ENCODE results near the gene ERGIC1. TPM values are rescaled to one million over a fixed set of nuclear protein-coding genes. Genes with fewer than 3 reads are reported as not detected.

ERGIC1 gene
- total and polyA plus RNA-seq, 2 of the 8 experiments (the other 6 are each of a cell fraction or from before 2014, with no cell fraction given) = 95.3 to 106 TPM

DNA sequence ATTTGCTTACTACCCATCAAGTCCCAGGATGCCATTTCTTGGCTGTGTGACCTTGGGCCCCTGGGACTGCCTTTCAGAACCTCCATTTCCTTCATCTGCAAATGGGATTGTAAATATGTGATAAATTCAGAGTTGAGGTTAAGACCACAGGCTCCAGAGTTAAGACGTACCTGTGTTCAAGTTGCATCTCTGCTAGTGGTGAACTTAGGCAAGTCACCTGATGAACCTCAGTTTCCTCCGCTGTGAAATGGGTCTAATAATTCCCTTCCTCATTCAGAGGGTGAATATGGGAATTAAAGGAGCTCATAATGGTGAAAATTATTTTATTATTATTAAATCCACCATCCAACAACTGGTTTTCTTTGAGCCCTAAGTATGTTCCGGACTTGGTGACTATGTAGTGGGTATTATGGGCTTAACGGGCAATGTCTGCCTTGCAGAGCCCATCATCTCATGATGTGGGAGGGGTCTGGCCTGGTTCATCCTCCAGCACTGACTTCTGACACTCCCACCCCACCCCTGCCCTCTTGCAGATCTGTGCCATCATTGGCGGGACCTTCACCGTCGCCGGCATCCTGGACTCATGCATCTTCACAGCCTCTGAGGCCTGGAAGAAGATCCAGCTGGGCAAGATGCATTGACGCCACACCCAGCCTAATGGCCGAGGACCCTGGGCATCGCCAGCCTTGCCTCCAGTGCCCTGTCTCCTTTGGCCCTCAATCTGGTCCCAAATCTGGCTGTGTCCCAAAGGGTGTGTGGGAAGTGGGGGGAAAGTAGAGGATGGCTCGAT, 116.3 kb downstream of the ERGIC1 start:
- H3K4ac ChIP-seq (replicated peaks; ENCODE audit: insufficient read length, low read depth, low read length) = no peak overlapping the region
- no peak for FAIRE-seq
- TF ChIP-seq, protein P1, sequence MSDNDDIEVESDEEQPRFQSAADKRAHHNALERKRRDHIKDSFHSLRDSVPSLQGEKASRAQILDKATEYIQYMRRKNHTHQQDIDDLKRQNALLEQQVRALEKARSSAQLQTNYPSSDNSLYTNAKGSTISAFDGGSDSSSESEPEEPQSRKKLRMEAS (IDR thresholded peaks at IDR 0.05) = no peak
- no peak for TF ChIP-seq CREB1 (IDR thresholded peaks at IDR 0.05)
- no peak for TF ChIP-seq POLR2A (IDR thresholded peaks at IDR 0.05; ENCODE audit: control extremely low read depth in 1 of 2, low read depth in 2 of 2, low read length in 2 of 2)
- no peak for TF ChIP-seq POU5F1 (IDR thresholded peaks at IDR 0.05; ENCODE audit: low read depth, low read length)
- no peak for TF ChIP-seq SP4 (IDR thresholded peaks at IDR 0.05; ENCODE audit: low read length)
- no peak for TF ChIP-seq YY1 (IDR thresholded peaks at IDR 0.05; ENCODE audit: low read depth, low read length)
- no peak for TF ChIP-seq HDAC6 (IDR thresholded peaks at IDR 0.05; ENCODE audit: low read depth, low read length)
- no peak for TF ChIP-seq GABPA (IDR thresholded peaks at IDR 0.05; ENCODE audit: borderline replicate concordance, insufficient read depth, low read length)
- no peak for TF ChIP-seq ASH2L (IDR thresholded peaks at IDR 0.05; ENCODE audit: low read length)

More for the DNA sequence above, 116.3 kb downstream of the ERGIC1 start:
- Histone ChIP-seq H3K23ac (ENCODE audit: insufficient read length) (no peak overlapping the region), H3K36me3 (ENCODE audit: control insufficient read depth in 2 of 4, insufficient read depth in 4 of 4, low read length in 3 of 4) (peaks cover 0 to 12% (median 2%) of the 10 kb centered on the region in 4 experiments; a peak in 3 of 8 replicates), H3K9ac (replicated peaks in 1 of 4; ENCODE audit: extremely low read depth in 1 of 4, low read depth in 3 of 4, low read length in 3 of 4) (no peak overlapping the region), H4K91ac (replicated peaks; ENCODE audit: insufficient read length, low read length) (no peak overlapping the region), H3K18ac (ENCODE audit: extremely low read depth, low read length) (no peak overlapping the region), H3K79me1 (ENCODE audit: low read depth, low read length) (no peaks in the 10 kb centered on the region), H2BK120ac (replicated peaks; ENCODE audit: low read depth, low read length) (no peak overlapping the region), H2AFZ (ENCODE audit: low read length) (no peak overlapping the region), H3K4me2 (ENCODE audit: insufficient read depth in 1 of 2, low read depth in 2 of 2, low read length in 2 of 2) (no peak overlapping the region), H2BK12ac (ENCODE audit: low read depth, low read length) (no peak overlapping the region), H3K79me2 (ENCODE audit: control insufficient read depth in 1 of 2, insufficient read depth in 2 of 2, low read length in 2 of 2) (no peaks in the 10 kb centered on the region), H2BK5ac (ENCODE audit: low read depth, low read length) (no peak overlapping the region), H3K23me2 (ENCODE audit: low read depth, low read length) (no peaks in the 10 kb centered on the region), H3K14ac (ENCODE audit: insufficient read length) (no peak overlapping the region), H4K5ac (ENCODE audit: insufficient read length, low read depth, low read length) (no peak overlapping the region), H4K20me1 (replicated peaks in 1 of 2; ENCODE audit: control insufficient read depth in 1 of 2, insufficient read depth in 2 of 2, low read length in 2 of 2) (peaks cover 5 to 6% of the 10 kb centered on the region in 2 experiments), H4K8ac (ENCODE audit: extremely low read depth, insufficient read depth, low read length) (no peak overlapping the region), H3K27me3 (replicated peaks in 1 of 4; ENCODE audit: control insufficient read depth in 3 of 4, extremely low read depth in 1 of 4, insufficient read depth in 3 of 4, low read length in 3 of 4) (no peaks in the 10 kb centered on the region; a peak in 2 of 7 replicates), H3K4me3 (ENCODE audit: extremely low read depth in 1 of 4, insufficient read depth in 2 of 4, low read depth in 3 of 4, low read length in 4 of 4) (no peak overlapping the region), H2BK15ac (ENCODE audit: low read length) (no peak overlapping the region), H2BK20ac (ENCODE audit: low read length) (no peak overlapping the region), H3K56ac (replicated peaks; ENCODE audit: insufficient read length, low read depth, low read length) (no peak overlapping the region), H3K27ac (ENCODE audit: low read depth, low read length) (no peak overlapping the region), H2AK5ac (ENCODE audit: low read depth, low read length) (no peak overlapping the region), H3K4me1 (replicated peaks in 1 of 4; ENCODE audit: control insufficient read depth in 3 of 4, insufficient read depth in 4 of 4, low read length in 3 of 4) (no peaks in the 10 kb centered on the region), H3K9me3 (ENCODE audit: insufficient read depth in 2 of 2, low read depth in 1 of 2, low read length in 1 of 2) (no peaks in the 10 kb centered on the region)
- WGBS, 2 experiments (ENCODE audit: extremely low coverage in 1 of 2, insufficient coverage in 1 of 2, insufficient read length in 1 of 2, insufficient replicate concordance in 2 of 2, low coverage in 1 of 2, low lambda C conversion rate in 2 of 2, missing lambda C conversion rate in 1 of 2) = 87% methylated on average over 12 of the region's 12 CpGs; no CpG with 5 or more reads in 1 of the 2 experiments
- ChIA-PET POLR2A (ENCODE audit: partially characterized antibody) (interaction anchor here (0.9 to 1.4 kb wide), 2 partner anchors 13 to 18 kb away, joined by 3 read pairs; no protein-coding TSS in a partner anchor), CTCF (ENCODE audit: partially characterized antibody) (interaction anchor here (1.0 to 4.1 kb wide), 5 partner anchors 8 to 253 kb away, joined by 3 to 24 read pairs (median 5); no protein-coding TSS in a partner anchor)
- DNase-seq (ENCODE audit: low read depth in 1 of 2, low spot score in 2 of 2) = no peak
